Measurements from ENCODE around the gene MALRD1. TPM values are rescaled to one million over a fixed set of nuclear protein-coding genes. Genes with fewer than 3 reads are reported as not detected.
A peak's percentile ranks its signal among the peaks of the same experiment; 100 is the strongest.

Gene MALRD1
- polyA plus RNA-seq, 10 donors = 0.22 to 1.6 (median 0.86) TPM

DNA sequence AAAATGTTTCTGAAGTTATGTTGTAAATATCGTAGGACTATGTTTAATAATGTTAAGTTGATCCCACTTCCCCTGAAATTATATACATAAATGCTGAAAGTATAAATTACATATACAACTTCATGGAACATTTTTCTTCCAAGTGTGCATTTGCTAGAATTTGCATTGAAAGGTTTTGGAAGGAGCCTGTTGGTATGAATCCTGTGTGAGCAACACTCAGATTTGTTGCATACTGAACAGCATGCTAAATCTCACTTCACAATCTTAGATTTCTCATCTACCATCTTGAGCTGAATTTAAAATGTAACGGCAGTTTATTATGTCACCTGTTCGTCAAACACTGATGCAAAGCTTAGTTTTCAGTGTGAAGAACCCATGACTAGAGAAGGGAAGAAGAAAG, 172.6 kb downstream of the MALRD1 start:
- no peak for DNase-seq

DNA sequence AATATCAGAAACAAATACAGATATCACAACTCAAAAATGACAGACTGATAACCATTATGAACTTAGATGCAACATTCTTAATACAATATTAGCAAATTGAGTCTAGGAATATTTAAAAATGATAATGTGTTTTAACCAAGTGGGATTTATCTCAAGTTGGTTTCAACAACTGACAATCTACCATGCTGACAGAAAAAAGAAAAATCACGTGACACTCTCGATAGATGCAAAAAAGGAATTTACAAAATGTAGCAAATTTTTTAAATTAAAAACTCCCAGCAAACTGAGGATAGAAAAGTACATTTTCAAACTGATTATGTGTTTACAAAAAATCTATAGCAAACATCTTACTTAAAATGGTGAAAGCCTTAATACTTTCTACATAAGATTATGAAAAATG, 177.4 kb downstream of the MALRD1 start:
- DNase-seq = no peak

DNA sequence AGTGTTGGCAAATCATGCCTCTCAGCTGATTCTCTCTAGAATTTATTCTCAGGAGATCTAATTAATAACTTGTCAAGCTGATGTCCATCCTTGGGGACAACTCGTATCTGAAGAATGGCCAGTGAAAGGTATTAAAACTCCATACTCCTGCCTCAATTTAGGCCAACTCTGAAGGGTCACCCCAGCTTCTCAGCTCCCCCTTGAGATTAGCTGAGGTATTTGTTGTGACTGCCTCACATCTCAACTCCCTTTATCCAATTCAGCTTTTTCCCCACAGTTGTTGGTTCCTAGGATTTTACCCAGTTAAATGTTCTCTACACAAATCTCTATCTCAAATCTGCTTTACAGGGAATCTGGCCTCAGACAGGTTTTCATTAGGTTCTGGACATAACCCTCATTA, 182.4 kb downstream of the MALRD1 start:
- no peak for DNase-seq

DNA sequence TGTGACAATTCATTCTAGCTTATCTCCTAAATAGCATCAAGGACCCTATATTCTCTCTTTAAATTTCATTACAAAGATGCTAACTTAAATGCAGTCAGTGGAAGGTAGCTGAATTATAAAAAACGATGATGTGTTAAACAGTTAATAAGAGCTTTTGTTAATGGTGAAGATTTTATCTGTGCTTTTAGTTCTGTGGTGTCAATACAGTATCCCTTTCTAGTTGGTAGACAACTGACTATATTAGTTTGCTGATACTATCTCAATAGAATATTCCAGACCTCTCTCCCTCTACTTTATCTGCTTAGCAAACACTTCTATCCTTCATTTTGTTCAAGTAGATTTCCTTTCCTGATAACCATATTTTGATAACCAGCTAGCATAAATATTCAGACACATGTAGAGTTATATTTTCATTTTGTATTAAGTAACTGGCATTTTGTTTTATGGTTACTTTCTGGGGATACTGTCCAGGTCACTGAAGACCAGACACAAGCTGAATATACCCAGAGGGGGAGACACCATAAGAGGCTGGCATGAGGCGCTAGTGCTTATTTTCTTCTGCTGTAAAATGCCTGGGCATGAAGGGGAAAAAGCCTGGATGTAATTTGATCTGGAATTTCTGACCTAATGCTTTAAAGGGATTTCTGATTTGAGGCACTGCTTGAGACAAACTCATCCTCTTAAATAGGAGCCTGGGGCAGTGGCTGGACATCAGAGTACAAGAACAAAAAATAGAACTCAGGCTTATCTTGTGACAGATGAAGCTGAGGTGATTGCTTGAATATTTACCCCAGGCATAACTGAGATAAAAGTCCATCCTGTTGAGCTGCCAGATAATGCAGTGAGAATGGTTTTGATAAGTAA, 197.5 kb downstream of the MALRD1 start:
- no peak for DNase-seq

DNA sequence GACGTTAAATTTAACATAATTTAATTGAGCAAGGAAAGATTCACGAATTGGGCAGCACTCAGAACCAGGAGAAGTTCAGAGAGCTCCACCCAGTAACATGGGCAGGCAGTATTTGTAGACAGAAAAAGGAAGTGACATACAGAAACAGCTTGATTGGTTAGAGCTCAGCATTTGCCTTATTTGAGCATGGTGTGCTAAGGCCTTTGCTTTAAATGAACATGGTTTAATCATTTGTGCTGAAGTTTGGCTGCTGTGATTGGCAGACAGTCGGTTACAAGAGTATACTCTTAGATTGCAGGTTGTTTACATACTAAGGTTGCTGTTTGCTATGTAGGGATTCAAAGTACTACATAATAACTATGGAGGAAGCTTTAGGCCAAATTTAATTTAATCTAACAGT, 199.2 kb downstream of the MALRD1 start:
- DNase-seq = no peak

DNA sequence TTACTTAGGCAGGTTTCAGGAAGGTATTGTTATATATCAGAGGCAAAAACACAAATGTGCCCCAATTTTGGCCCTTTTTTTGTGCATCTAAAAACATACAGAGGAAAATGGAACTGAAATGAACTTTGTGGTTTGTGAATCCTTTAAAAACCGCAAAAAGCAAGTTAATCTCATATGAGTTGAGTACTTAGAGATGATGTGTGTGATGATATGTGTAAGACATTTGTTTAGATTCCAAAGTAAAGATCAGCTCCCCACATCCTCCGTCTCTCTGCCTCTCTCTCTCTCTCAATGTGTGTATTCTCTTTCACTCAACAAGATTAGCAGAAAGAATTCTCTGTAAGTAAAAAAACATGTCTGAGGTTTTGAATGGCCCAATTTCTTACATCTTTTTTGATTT, 201.9 kb downstream of the MALRD1 start:
- DNase-seq = peak in 1 of 3 donors; percentile 25

DNA sequence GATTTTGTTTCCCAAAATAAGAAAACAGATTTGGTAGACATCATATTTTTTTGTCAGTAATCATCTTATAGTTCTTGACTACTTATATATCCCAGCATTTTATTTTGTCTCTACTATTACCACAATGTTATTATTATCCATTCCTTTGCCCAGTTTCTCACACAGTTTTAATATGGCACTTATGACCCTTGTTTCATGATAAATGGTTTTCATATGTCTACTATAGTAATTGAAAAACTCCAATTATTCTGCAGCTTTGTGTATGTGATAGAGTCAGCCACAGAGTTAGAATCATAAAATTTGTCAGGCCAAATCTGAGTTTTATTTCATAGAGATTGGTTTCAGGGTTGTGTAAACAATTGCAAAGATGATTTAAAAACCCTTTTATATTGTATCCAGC, 203.9 kb downstream of the MALRD1 start:
- no peak for DNase-seq

DNA sequence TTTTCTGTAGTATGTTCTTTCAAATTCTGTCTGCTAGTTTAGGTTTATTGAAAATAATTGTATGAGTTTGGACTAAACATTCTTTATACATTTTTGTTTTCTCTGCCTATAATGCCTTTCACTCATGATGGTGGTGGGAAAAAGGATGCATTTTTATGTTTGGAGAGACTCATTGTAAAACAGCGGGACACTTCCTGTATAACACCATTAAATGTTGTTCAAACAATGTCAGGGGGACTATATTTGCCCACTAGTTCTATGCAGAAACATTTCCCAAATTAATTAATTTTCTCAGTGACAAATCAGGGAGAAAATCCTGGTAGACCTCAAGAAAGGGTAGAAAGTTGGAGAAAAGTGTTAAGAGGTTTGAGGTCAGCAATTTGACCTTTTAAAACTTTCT, 207.7 kb downstream of the MALRD1 start:
- DNase-seq = no peak

DNA sequence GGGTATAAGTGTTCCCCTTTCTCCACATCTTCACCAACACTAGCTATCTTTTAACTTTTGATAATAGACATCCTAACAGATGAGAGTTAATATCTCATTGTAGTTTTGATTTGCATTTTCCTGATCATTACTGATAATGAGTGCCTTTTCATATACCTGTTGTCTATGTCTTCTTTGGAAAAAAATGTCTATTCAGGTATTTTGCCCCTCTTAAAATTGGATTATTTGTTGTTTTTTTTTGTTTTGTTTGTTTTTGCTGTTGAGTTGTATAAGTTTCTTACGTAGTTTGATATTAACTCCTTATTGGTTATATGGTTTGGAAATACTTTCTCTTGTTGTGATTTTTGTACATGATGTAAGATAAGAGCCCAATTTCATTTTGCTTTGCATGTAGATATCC, 214.7 kb downstream of the MALRD1 start:
- no peak for DNase-seq

DNA sequence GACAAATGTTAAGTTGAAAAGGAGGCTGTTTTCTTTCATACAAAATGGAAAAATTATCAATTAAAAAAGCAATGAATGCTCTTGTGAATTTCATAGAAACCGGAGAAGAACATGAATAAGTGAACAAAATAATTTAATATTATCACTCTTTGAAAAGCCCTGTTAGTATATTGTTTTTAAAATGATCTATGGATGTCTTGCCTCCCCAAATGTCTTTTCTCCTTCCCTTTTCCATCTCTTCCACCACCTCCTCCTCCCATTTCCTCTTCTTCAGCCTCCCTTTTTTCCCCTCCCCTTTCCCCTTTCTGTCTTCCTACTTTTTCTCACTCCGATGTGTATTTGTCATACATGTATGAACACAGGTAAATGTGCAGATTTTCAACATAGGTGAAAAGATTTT, 234.7 kb downstream of the MALRD1 start:
- DNase-seq = no peak

DNA sequence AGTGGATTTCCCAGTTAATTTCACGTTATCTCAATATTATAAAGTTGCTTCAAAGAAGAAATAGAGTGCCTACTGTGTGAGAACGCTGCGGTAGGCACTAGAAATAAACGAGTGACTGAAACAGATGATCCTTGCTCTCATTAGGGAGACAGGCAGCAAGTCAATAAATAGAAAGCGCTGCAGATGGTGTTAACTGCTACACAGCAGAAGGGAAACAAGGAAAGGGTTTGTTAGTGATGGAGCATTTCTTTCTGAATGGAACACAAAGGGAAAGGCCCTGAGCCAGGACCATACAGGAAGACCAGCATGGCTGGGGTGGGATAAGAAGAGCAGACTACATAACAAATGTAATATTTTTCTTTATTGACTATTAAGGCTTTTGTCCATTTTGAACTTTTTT, 235.2 kb downstream of the MALRD1 start:
- DNase-seq = no peak

DNA sequence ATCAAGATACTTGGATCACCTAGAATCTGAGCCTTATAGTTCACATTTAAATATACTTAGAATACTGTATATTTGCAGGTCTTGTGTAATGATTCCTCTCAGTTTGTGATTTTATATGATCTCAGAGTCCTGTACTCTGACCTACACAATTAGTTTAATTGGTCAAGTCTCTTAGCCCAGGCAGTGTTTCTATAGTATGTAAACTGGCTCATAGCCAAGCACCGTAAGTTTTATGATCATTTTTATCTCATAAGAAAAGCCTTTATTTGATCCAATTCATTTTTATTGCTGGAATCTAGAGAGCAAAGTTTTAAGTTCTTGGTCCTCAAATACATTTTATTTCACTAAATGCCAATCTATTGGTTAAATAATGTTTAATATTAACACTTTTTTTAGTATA, 242.2 kb downstream of the MALRD1 start:
- no peak for DNase-seq

DNA sequence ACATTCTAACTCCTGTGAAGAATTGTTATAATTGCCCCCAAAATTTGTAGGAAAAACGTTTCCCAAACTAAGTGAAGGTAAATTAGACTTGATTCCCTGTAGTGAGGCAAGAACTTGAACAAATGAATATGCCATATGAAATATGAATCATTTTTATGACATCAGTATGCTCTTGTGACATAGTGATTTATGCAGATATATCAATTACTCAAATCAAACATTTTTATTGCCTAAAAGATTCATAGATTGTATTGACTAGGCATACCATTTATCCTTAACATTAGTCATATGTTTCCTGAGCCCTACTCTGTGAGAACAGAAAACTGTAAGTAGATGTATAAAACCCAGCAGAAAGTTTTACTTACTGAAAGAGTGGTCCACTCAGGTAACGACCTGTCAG, 245.6 kb downstream of the MALRD1 start:
- no peak for DNase-seq

DNA sequence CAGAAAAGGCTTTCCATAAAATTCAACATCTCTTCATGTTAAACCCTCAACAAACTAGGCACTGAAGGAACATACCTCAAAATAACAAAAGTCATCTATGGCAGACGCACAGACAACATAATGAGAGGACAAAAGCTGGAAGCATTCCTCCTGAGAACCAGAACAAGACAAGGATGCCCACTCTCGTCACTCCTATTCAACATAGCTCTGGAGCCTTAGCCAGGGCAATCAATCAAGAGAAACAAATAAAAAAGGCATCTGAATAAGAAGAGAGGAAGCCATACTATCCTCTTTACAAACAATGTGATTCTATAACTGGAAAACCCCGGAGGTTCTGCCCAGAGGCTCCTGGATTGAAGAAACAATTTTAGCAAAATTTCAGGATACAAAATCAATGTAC, 251.0 kb downstream of the MALRD1 start:
- DNase-seq = no peak

DNA sequence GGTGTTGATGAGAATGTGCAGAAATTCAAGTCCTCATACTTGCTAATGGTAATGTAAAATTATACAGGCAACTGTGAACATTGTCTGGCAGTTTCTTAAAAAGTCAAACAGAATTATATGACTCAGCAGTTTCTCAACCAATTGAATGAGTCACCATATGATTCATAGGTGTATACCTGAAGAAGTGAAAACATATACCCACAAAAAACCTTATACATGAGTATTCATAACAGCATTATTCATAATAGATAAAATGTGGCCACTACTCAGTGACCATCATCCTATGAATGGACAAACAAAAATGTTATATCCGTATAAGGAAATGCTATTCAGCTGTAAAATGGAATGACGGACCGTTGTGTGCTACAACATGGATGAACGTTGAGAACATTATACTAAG, 253.5 kb downstream of the MALRD1 start:
- DNase-seq = peak in 1 of 3 donors; percentile 29

DNA sequence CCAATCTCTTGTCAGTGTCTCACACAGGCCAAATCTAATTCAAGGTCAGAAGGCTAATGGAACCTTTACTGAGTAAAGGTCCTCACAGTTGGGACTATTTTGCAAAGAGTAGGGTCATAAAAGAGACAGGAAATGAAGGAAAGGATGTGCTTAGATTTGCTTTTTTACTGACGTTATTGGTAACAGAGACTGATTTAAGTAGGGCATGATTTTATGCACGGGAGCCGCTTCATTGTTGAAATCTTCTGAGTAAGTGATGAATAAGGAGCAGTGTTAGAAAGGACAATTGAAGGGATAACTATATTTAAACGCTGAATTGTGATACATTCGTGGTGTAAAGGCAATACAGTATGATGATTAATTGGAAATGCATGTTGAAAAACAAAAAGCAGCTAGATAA, 261.5 kb downstream of the MALRD1 start:
- no peak for DNase-seq

DNA sequence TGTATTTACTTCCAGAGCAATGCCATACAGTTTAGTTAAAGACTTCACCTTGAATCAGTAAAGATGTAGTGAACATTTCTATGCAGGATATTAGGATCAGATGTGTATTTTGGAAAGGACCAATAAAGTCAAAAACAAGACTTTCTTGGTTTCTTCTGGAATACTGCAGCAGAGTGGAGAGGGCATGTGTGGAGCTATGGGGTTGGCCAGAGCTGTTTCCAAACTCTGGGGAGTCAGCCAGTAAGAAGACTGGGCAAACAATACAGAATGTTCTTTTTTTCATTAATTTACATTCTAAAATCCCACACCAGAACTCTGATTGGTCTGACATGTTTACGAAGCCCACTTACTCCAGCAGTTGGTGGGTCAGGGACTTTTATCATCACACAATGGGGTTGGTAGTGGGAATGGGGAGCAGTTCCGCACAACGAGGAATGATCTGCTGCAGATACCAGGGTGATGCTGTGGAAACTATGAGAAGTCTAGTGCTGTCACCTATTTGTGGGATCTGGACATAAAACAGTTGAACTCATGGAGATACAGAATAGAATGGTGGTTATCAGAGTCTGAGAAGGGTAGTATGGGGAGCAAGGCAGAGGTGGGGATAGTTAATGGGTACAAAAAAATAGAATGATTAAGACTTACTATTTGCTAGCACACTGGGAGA, 267.7 kb downstream of the MALRD1 start:
- DNase-seq = no peak

DNA sequence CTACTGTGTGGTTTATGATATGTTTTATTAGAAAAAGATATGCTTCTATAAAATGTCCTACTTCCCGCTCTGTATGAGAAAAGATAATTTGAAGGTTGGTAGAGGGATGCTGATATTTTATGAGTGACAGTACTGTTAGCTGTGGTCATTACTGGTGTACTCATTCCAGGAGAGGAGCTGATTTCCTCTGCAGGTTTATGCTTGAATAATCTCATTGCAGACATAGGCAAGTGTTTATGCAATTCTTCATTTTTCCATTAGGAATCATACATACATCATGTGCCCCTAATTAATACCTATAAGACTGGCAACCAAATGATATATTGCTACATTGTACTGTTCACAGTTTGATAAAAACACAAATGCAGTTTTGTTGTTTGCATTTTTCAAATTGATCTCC, 269.4 kb downstream of the MALRD1 start:
- DNase-seq = no peak

DNA sequence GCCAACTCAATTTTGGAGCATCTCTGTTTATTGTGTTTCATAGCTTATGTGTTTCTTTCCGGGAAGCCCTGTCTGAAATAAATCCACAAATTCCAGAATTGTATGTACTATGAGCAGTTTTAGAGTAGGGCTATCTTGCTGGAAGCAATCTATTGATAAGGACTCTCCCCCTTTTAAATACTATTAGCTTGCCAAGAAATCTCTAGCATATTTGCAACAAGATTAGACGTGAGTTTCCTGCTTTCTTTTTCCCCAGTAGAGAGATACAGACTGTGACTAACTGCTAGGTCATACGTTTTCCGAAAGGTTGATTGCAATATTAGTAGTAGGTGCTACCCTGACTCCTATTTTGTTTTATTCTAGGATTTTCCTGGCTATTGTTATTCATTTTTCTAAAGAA, 277.0 kb downstream of the MALRD1 start:
- DNase-seq = no peak

DNA sequence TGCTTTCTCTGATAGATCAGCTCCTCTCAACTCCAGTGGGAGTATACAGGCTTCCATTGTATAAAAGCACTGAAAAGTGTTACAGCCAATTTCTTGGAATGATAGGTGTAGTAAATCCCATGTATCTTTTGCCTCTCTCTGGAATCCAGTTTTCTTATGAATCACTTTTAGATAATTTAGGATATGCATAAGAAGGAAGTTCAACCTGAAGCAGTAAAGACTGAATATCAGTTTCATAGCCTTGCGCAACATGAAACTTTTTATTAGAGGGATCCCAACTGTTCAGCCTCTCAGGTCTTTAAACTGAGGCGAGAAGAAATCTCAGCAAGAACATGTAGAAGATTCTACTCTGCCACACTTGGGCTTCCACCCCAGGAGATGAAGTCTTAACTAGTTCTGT, 280.0 kb downstream of the MALRD1 start:
- DNase-seq = no peak

DNA sequence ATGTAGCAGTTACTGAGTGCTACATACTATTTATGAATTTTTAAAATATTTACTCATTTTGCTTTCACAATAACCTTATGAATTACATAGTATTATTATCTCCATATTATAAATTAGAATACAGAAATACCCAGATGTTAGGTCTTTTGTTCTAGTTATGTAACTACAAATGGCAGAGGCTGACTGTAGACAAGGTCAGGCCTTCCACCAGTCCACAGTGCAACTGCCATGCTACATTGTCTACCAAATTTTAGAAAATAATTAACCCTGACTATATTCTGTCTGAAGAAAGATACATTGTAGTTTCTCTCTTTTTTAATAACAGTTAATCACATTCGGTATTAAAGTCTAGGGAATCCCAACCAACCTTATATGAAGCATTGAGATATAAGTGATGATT, 280.9 kb downstream of the MALRD1 start:
- DNase-seq = no peak

DNA sequence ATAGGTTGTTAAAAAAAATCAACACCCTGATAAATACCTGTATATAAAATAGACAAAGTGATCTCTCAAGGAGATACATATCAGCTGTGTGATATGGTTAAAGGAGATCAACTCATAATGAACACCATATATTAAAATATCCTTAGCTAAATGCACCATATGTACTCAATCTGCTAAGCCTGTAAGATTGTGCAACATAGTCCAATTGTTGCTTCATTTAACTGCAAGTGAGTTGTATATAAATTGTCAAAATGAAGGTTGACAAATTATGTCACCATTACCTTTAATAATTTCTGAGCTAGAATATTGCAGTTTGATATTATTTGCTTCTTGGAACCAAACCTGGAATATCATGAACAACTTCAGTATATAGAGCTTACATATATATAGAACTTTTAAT, 283.7 kb downstream of the MALRD1 start:
- DNase-seq = no peak

DNA sequence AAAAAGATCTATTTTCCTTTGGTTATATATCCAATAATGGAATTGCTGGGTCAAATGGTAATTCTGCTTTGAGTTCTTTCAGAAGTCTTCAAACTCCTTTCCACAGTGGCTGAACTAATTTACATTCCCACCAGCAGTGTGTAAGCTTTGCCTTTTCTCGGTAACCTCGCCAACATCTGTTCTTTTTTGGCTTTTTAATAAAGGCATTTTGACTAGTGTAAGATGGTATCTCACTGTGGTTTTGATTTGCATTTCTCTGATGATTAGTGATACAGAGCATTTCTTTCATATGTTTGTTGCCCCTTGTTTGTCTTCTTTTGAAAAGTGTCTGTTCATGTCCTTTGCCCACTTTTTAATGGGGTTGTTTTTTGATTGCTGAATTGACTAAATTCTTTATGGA, 285.0 kb downstream of the MALRD1 start:
- DNase-seq = no peak

DNA sequence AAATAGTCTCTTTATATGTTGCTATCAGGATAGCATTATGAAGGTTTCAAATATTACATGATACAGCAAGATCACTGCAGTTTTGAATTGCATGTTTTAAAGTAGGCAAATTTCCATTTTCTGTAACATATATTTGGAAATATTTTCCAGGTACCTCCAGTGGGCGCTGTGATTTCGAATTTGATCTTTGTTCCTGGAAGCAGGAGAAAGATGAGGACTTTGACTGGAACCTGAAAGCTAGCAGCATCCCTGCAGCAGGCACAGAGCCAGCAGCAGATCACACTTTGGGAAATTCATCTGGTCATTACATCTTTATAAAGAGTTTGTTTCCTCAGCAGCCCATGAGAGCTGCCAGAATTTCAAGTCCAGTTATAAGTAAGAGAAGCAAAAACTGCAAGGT, 299.0 kb downstream of the MALRD1 start:
- DNase-seq = peak in 2 of 3 donors; percentile 22 to 62

All from muscle of back (tissue), 11 donors.